Left ventricle myocardium superior (tissue), 1 donor: ENCODE results near the gene NOL11. TPM values are rescaled to one million over a fixed set of nuclear protein-coding genes. Genes with fewer than 3 reads are reported as not detected.

Source experiments
- total RNA-seq: library from RNA; stranded (reverse); fragmentation: NEBNext Ultra II Directional; extraction: Animal tissue kit (Norgen Biotek cat#: 25700); gene quantifications from one replicate; pipeline ENCODE4 v1.2.1, GENCODE V29; 2021
- donor health status: DM: no; HTN: yes; CAD: no; lungs with severe emphysema.

The NOL11 gene
- total RNA-seq, 1 donor from 2014 or later = 22.6 TPM

Other genes with a start within 250 kb of the NOL11 start
- gene BPTF, start 107.6 kb downstream of the NOL11 start, total RNA-seq = 75.1 TPM